ENCODE results near the gene IL10RB. TPM values are rescaled to one million over a fixed set of nuclear protein-coding genes. Genes with fewer than 3 reads are reported as not detected.
"Not testable (repeated sequence)": the region's sequence is repeated elsewhere in the genome, so short reads cannot be mapped to it uniquely, and the experiment has no call there.

Gene IL10RB
- total RNA-seq, 4 donors from 2014 or later, result 16.9 to 31.0 (median 20.6) TPM

DNA sequence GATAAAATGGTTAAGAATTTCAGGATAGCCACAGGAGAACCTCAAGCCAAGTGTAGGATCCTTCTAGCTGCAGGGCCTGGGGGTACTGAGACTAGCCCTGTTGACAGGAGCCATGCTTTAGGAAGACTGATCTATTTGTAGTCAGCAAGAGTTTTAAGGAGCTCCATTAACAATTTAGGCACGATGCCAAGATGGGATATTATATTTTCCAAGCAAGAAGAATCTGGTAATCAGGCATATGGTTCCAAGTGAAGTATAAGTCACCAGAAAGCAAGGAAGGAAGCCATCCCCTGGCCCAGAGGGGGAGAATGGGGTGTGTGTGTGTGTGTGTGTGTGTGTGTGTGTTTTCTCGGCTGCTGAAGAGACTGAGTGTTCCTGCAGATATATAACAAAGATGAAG is 29.4 kb upstream of the IL10RB start:
- H3K27me3 ChIP-seq, result no peaks in the 10 kb centered on the region
- no peaks in the 10 kb centered on the region for H3K9me3 ChIP-seq
- H3K4me1 ChIP-seq, result peaks cover 7 to 30% (median 24%) of the 10 kb centered on the region in 4 donors
- peaks cover 0 to 4% (median 0%) of the 10 kb centered on the region in 4 donors for H3K36me3 ChIP-seq
- no peak for TF ChIP-seq POLR2A (IDR thresholded peaks at IDR 0.05; ENCODE audit: low read depth)
- TF ChIP-seq, protein P1, sequence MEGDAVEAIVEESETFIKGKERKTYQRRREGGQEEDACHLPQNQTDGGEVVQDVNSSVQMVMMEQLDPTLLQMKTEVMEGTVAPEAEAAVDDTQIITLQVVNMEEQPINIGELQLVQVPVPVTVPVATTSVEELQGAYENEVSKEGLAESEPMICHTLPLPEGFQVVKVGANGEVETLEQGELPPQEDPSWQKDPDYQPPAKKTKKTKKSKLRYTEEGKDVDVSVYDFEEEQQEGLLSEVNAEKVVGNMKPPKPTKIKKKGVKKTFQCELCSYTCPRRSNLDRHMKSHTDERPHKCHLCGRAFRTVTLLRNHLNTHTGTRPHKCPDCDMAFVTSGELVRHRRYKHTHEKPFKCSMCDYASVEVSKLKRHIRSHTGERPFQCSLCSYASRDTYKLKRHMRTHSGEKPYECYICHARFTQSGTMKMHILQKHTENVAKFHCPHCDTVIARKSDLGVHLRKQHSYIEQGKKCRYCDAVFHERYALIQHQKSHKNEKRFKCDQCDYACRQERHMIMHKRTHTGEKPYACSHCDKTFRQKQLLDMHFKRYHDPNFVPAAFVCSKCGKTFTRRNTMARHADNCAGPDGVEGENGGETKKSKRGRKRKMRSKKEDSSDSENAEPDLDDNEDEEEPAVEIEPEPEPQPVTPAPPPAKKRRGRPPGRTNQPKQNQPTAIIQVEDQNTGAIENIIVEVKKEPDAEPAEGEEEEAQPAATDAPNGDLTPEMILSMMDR (IDR thresholded peaks at IDR 0.05), result no peak
- no peak for TF ChIP-seq EP300 (IDR thresholded peaks at IDR 0.05)
- WGBS, result 62% methylated on average over 2 of the region's 2 CpGs
- intact Hi-C loops (cut with DNase I), result no loop called here
- no peak for DNase-seq (ENCODE audit: extremely low spot score)
- no peak overlapping the region for H3K4me3 ChIP-seq
- no peak overlapping the region for H3K27ac ChIP-seq (replicated peaks in 1 of 4)

DNA sequence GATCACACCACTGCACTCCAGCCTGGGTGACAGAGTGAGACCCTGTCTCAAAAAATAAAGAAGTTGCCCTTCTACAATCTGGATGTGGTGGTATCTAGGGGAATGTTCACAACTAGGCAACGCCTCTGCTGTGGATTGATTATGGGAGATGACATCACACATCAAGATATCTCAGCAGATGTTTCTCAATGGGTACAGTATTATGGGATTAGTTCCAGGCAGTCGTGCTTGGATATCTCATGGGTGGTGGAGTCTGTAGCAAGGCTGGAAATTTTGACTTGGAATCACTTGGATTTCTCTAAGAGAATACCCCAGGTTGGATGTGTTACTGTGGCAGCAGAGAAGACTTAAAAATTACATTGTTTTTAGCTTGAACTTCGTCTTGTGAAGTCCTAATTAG is 28.7 kb upstream of the IL10RB start:
- TF ChIP-seq POLR2A (IDR thresholded peaks at IDR 0.05; ENCODE audit: low read depth), result no peak
- TF ChIP-seq EP300 (IDR thresholded peaks at IDR 0.05), result no peak
- no peak for TF ChIP-seq POLR2AphosphoS5 (IDR thresholded peaks at IDR 0.05)
- TF ChIP-seq, protein P1 (IDR thresholded peaks at IDR 0.05), result no peak
- Histone ChIP-seq H3K36me3 (peaks cover 0 to 9% (median 0%) of the 10 kb centered on the region in 4 donors), H3K4me1 (peaks cover 3 to 26% (median 18%) of the 10 kb centered on the region in 4 donors), H3K27ac (replicated peaks in 1 of 4) (no peak overlapping the region), H3K4me3 (no peak overlapping the region), H3K9me3 (no peaks in the 10 kb centered on the region), H3K27me3 (no peaks in the 10 kb centered on the region)
- WGBS, result 90% methylated on average over 3 of the region's 3 CpGs
- no peak for DNase-seq (ENCODE audit: extremely low spot score)
- intact Hi-C loops (cut with DNase I), result no loop called here

DNA sequence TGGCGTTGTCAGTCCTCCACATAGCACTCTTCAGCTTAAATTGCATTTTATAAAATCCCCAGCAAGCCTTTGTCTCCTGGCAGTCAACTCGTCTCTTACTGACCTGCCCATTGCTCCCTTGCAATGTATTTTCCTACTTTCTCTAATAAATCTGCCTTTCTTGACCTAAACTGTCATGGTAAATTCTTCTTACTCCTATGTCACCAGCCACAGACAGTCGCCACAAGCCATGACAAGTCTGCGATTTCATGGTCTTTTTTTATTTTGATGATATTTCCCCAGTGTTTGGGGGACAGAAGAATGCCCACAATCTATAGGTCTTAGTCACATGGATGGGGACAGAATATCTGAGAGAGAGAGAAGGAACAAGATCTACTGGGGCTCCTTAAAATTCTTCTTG is 28.0 kb upstream of the IL10RB start:
- H3K27ac ChIP-seq (replicated peaks in 1 of 4), result no peak overlapping the region
- no peaks in the 10 kb centered on the region for H3K9me3 ChIP-seq
- 87% methylated on average over 4 of the region's 4 CpGs for WGBS
- H3K27me3 ChIP-seq, result no peaks in the 10 kb centered on the region
- peaks cover 0 to 14% (median 3%) of the 10 kb centered on the region in 4 donors for H3K36me3 ChIP-seq
- H3K4me1 ChIP-seq, result peaks cover 3 to 21% (median 16%) of the 10 kb centered on the region in 4 donors
- DNase-seq (ENCODE audit: extremely low spot score), result no peak
- intact Hi-C loops (cut with DNase I), result no loop called here
- TF ChIP-seq POLR2AphosphoS5 (IDR thresholded peaks at IDR 0.05) (no peak), EP300 (IDR thresholded peaks at IDR 0.05) (no peak)
- TF ChIP-seq, protein P1 (IDR thresholded peaks at IDR 0.05), result no peak
- no peak overlapping the region for H3K4me3 ChIP-seq

DNA sequence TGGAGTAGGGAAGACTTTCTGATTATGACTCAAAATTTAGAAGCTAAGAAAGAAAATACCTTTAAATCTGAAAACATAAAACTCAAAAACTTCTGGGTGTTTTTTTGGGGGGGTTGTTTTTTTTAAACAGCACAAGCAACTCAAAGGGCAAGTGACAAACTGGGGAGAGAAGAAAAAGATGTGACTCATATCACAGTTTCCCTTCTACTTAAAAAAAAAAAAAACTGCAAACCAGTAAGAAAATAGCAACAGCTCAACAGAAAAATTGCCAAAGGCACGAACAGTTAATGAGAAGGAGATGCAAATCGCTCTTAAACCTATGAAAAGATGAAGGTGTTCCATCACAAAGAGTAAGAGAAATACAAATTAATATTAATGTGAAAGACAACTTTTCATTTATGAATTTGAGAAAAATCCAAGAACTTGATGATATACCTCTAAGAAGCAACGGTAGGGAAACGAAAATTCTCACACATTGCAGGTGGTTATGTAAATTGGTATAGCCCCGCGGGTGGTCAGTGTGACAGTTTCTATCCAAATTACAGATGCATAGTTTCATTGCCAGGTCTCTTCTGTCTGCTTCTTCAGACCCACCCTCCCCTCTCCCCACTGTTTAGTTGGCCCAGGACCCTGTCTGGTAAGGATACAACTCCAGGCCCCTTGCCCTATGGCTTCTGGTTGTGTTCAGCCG is 27.5 kb upstream of the IL10RB start:
- no peak for TF ChIP-seq EP300 (IDR thresholded peaks at IDR 0.05)
- TF ChIP-seq POLR2A (IDR thresholded peaks at IDR 0.05; ENCODE audit: low read depth), result no peak
- no peak for TF ChIP-seq POLR2AphosphoS5 (IDR thresholded peaks at IDR 0.05)
- TF ChIP-seq, protein P1 (IDR thresholded peaks at IDR 0.05), result no peak
- Histone ChIP-seq H3K4me1 (peaks cover 3 to 20% (median 15%) of the 10 kb centered on the region in 4 donors), H3K9me3 (no peaks in the 10 kb centered on the region), H3K36me3 (peaks cover 0 to 20% (median 4%) of the 10 kb centered on the region in 4 donors), H3K4me3 (no peak overlapping the region), H3K27ac (replicated peaks in 1 of 4) (no peak overlapping the region), H3K27me3 (no peaks in the 10 kb centered on the region)
- 73% methylated on average over 7 of the region's 7 CpGs for WGBS
- no peak for DNase-seq (ENCODE audit: extremely low spot score)
- intact Hi-C loops (cut with DNase I), result no loop called here

DNA sequence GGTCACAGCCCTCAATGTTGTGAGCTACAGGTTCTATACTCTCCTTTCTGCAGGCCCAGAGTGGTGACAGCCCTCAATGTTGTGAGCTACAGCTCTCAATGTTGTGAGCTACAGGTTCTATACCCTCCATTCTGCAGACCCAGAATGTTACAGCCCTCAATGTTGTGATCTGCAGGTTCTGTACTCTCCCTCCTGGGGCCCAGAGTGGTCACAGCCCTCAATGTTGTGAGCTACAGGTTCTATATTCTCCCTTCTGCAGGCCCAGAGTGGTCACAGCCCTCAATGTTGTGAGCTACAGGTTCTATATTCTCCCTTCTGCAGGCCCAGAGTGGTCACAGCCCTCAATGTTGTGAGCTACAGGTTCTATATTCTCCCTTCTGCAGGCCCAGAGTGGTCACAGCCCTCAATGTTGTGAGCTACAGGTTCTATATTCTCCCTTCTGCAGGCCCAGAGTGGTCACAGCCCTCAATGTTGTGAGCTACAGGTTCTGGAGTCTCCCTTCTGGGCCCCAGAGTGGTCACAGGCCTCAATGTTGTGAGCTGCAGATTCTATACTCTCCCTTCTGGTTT is 26.5 kb upstream of the IL10RB start:
- H3K27me3 ChIP-seq; H3K9me3 ChIP-seq; DNase-seq (ENCODE audit: extremely low spot score); H3K27ac ChIP-seq (replicated peaks in 1 of 4); intact Hi-C loops (cut with DNase I); H3K4me3 ChIP-seq: not testable (repeated sequence)
- Histone ChIP-seq H3K4me1 (peaks cover 8 to 24% (median 20%) of the 10 kb centered on the region in 4 donors), H3K36me3 (peaks cover 0 to 21% (median 8%) of the 10 kb centered on the region in 4 donors)

Measured in esophagus muscularis mucosa (tissue), 4 donors.